GM12875 (cell line): ENCODE results near the gene NABP2.

Source experiments
- H3K4me3 ChIP-seq: one replicate; pipeline ENCODE4 v1.5.1; 2011; ENCODE audit warnings: low read depth, low read length, control low read depth
- TF ChIP-seq, protein P1 (sequence below): IDR thresholded peaks from 2 replicates; pipeline ENCODE4 v1.5.1; 2011; ENCODE audit warnings: low read depth, mild to moderate bottlenecking, control low read depth, inconsistent platforms, low read length, moderate library complexity, borderline replicate concordance; ENCODE audit not compliant: insufficient read depth

Gene NABP2

DNA sequence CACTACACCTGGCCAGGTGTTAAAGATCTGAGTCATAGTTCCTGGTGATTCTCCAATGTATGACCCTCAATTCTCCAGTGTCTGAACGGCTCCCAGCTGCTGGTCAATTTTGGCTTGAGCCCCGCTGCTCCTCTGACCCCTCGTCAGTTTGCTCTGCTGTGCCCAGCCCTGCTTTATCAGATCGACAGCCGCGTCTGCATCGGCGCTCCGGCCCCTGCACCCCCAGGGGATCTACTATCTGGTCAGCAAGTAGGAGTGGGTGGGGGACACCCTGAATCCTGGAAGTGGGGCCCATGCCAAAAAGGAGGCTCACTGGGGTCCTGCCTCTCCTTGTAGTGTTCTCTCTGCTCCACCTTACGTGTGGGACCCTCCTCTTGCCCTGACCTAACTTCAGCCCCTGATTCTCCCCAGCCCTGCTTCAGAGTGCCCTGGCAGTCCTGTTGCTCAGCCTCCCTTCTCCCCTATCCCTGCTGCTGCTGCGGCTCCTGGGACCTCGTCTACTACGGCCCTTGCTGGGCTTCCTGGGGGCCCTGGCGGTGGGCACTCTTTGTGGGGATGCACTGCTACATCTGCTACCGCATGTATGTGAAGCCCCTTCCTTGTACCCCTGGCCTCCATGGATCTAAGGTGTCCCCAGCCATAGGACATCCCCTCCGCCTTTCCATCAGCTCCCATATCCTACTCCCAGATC is 10.7 kb downstream of the NABP2 start:
- no peak overlapping the region for H3K4me3 ChIP-seq
- TF ChIP-seq, protein P1, sequence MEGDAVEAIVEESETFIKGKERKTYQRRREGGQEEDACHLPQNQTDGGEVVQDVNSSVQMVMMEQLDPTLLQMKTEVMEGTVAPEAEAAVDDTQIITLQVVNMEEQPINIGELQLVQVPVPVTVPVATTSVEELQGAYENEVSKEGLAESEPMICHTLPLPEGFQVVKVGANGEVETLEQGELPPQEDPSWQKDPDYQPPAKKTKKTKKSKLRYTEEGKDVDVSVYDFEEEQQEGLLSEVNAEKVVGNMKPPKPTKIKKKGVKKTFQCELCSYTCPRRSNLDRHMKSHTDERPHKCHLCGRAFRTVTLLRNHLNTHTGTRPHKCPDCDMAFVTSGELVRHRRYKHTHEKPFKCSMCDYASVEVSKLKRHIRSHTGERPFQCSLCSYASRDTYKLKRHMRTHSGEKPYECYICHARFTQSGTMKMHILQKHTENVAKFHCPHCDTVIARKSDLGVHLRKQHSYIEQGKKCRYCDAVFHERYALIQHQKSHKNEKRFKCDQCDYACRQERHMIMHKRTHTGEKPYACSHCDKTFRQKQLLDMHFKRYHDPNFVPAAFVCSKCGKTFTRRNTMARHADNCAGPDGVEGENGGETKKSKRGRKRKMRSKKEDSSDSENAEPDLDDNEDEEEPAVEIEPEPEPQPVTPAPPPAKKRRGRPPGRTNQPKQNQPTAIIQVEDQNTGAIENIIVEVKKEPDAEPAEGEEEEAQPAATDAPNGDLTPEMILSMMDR = no peak

GRCh38 chr12:56236091-56236490 is 11.9 kb downstream of the NABP2 start:
- TF ChIP-seq, protein P1 = no peak
- H3K4me3 ChIP-seq = no peak overlapping the region

DNA sequence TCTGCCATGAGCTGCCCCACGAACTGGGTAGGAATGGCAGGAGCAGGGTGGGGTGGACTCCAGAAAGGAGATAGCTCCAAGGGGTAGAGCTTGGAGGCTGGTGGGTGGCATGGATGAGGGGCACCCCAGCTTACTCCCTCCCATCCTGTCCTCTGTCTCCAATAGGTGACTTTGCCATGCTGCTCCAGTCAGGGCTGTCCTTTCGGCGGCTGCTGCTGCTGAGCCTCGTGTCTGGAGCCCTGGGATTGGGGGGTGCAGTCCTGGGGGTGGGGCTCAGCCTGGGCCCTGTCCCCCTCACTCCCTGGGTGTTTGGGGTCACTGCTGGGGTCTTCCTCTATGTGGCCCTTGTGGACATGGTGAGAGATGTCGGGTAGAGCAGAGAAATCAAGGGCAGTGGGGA is 12.8 kb downstream of the NABP2 start:
- TF ChIP-seq, protein P1 = no peak
- no peak overlapping the region for H3K4me3 ChIP-seq

DNA sequence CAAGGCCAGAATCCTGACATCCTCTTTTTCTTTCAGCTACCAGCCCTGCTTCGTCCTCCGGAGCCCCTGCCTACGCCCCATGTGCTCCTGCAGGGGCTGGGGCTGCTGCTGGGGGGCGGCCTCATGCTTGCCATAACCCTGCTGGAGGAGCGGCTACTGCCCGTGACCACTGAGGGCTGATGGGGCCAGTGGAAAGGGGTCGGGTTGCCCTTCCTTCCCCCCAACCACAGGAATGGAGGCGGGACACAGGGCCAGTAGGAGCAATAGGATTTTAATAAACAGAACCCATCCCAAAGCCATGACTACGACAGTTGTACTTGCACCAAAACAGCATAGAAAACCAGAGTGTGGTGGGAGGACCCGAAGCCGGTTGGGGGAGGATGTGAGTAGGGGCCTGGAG is 13.4 kb downstream of the NABP2 start:
- TF ChIP-seq, protein P1 = no peak
- no peak overlapping the region for H3K4me3 ChIP-seq

GRCh38 chr12:56241424-56242303 is 17.5 kb downstream of the NABP2 start:
- TF ChIP-seq, protein P1 = no peak
- H3K4me3 ChIP-seq = no peak overlapping the region

DNA sequence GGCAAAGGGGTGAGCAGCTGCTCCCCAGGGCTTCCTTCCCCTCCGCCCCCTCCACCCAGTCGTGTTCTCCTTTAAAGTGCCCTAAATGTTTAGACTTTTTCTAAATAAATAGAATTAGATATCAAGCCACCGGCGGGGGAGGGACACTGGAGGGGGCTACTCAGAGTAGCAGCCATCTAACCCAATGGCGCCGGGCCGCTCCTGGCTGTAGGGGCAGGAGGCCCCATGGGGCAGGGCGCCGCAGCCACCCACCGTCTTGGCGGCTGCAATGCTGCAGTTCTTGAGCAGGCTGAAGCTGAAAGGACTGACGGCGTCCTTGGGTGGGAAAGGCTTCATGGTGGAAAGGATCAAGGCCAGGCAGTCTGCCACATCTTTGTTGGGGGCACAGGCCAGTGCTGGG is 18.8 kb downstream of the NABP2 start:
- TF ChIP-seq, protein P1 = no peak

DNA sequence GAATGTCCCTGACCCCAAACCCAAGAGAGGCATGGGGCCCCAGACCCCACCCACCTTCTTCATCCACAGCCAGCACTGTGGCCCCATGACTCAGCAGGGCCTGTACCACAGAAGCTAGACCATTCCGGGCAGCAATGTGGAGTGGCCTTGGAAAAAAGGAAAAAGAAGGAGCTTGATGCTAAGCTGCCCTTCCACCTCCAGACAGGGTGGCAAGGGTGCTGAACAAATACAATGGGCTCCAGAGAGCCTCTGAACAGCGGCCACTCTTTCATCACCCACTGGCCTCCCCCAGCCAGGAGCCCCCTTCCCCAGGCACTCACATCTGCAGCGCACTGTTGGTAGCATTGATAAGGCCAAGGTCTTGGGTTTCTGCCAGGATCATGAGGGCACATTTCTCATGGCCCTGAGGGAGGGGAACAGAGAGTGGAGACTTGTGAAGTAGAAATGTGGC is 19.6 kb downstream of the NABP2 start:
- TF ChIP-seq, protein P1 = no peak
- H3K4me3 ChIP-seq = no peak overlapping the region

More for the DNA sequence above, 18.8 kb downstream of the NABP2 start:
- H3K4me3 ChIP-seq = no peak overlapping the region
